Measurements from ENCODE around the gene EZR.

GRCh38 chr6:158751224-158751623, 67.9 kb downstream of the EZR start:
- TF ChIP-seq CTCF (IDR thresholded peaks at IDR 0.05; ENCODE audit: insufficient read depth, low read depth, low read length) (no peak), EZH2 (IDR thresholded peaks at IDR 0.05; ENCODE audit: insufficient read depth, low read length) (no peak)
